Body of pancreas (tissue), 4 donors: ENCODE data around the gene PAPPA.

Source experiments
- POLR2A ChIP-seq, 3 donors: fragments of 450-650 bp; IDR thresholded peaks; one replicate each; pipeline ENCODE4 v1.6.1; 2016; ENCODE audit warnings: antibody characterized with exemption in 3 of 3, mild to moderate bottlenecking in 2 of 3
- TF ChIP-seq, protein P1 (sequence below), 7 experiments: fragments of 450-650 bp in 4 of 7; fragments of 200-600 bp in 3 of 7; sonication (generic) in 3 of 7; IDR thresholded peaks; one replicate each; pipeline ENCODE4 v1.5.1; 2016 to 2019; ENCODE audit warnings: antibody characterized with exemption in 7 of 7

DNA sequence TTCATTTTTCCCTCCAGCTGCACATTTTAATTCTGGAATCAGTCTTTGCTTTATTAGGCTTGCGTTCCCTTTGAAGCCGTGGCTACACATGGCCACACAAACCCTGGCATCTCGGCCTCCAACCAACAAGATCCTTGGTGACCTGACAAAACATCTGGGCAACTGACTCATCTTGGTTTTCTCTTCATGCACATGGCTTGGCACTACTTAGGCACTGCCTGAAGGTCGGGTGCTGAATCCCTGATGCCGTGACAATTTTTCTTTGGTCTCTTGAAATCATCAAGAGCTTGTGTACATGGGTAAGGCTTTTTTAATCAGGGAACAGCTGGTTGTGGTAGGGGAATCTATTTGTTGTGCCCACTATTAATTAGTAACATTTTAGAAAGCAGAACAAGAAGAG, 16.0 kb upstream of the PAPPA start:
- TF ChIP-seq, protein P1, sequence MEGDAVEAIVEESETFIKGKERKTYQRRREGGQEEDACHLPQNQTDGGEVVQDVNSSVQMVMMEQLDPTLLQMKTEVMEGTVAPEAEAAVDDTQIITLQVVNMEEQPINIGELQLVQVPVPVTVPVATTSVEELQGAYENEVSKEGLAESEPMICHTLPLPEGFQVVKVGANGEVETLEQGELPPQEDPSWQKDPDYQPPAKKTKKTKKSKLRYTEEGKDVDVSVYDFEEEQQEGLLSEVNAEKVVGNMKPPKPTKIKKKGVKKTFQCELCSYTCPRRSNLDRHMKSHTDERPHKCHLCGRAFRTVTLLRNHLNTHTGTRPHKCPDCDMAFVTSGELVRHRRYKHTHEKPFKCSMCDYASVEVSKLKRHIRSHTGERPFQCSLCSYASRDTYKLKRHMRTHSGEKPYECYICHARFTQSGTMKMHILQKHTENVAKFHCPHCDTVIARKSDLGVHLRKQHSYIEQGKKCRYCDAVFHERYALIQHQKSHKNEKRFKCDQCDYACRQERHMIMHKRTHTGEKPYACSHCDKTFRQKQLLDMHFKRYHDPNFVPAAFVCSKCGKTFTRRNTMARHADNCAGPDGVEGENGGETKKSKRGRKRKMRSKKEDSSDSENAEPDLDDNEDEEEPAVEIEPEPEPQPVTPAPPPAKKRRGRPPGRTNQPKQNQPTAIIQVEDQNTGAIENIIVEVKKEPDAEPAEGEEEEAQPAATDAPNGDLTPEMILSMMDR (IDR thresholded peaks at IDR 0.05) = no peak
- TF ChIP-seq POLR2A (IDR thresholded peaks at IDR 0.05) = no peak
